Measurements from ENCODE around the gene FNTB.

DNA sequence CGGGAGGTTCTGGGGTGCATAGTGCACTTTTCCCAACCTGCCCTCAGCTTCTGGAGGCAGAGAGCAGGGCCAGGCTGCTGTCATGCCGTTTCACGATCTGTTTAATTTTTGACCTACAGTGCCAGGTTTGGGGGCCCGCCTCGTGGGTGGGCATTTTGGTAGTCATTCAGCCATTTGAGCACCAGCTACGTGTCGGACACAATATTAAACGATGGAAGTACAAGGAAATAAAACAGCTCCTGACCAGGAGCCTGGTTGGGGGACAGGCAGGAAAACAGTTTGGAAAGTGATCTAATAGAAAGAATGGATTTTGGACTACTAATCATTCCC is 708 bp downstream of the FNTB start:
- TF ChIP-seq CTCF (IDR thresholded peaks at IDR 0.05) = no peak
- TF ChIP-seq POLR2A (IDR thresholded peaks at IDR 0.05) = no peak
